HUES64 (cell line): ENCODE data around the gene SF3B3.

Experiments
- H3K27ac ChIP-seq: 2 replicates; pipeline ENCODE4 v1.7.0; 2013; ENCODE audit warnings: low read depth, low read length, inconsistent platforms
- H3K27me3 ChIP-seq: 2 replicates; pipeline ENCODE4 v1.6.1; 2013; ENCODE audit warnings: mild to moderate bottlenecking, low read length; ENCODE audit not compliant: insufficient read depth
- H3K36me3 ChIP-seq: 2 replicates; pipeline ENCODE4 v1.6.1; 2013; ENCODE audit warnings: mild to moderate bottlenecking, low read length; ENCODE audit not compliant: insufficient read depth
- H3K4me1 ChIP-seq: 2 replicates; pipeline ENCODE4 v1.6.1; 2013; ENCODE audit warnings: mild to moderate bottlenecking, low read length, moderate library complexity; ENCODE audit not compliant: insufficient read depth
- H3K4me3 ChIP-seq: 2 replicates; pipeline ENCODE4 v1.5.1; 2013; ENCODE audit warnings: mild to moderate bottlenecking, low read length, moderate library complexity
- H3K9ac ChIP-seq: 2 replicates; pipeline ENCODE4 v1.6.1; 2013; ENCODE audit warnings: mild to moderate bottlenecking, low read depth, low read length
- H3K9me3 ChIP-seq: 2 replicates; pipeline ENCODE4 v1.6.1; 2013; ENCODE audit warnings: low read depth, low read length; ENCODE audit not compliant: insufficient read depth
- WGBS: fragments of 150-250, 120-280 bp; methylation state at CpG from one replicate; pipeline ENCODE4 v1.1.7; 2013; ENCODE audit warnings: missing lambda C conversion rate; 5-methylcytosine and 5-hydroxymethylcytosine counted together

SF3B3 gene

GRCh38 chr16:70483426-70483825 lies 40.2 kb upstream of the SF3B3 start:
- WGBS = 83% methylated on average over 5 of the region's 5 CpGs
- Histone ChIP-seq H3K27ac (no peak overlapping the region), H3K4me1 (peaks cover 3% of the 10 kb centered on the region; the same call in 1 of the 2 replicates), H3K9ac (no peak overlapping the region), H3K4me3 (no peak overlapping the region), H3K36me3 (peaks cover 49% of the 10 kb centered on the region), H3K27me3 (no peaks in the 10 kb centered on the region), H3K9me3 (no peaks in the 10 kb centered on the region)

DNA sequence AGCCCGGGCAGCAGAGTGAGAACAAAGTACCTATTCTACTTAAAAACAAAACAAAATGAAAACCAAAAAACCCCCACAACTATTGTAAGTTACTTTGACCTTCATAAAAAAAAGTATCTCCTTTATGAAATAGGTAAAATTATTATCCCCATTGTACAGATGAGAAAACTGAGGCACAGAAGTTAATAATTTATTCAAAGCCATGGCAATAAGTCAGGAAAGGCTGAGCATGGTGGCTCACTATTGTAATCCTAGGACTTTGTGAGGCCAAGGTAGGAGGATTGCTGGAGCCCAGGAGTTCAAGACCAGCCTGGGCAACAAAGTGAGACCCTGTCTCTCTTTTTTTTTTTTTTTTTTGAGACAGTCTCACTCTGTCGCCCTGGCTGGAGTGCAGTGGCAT lies 38.7 kb upstream of the SF3B3 start:
- Histone ChIP-seq H3K9me3 (no peaks in the 10 kb centered on the region), H3K36me3 (peaks cover 41% of the 10 kb centered on the region), H3K4me3 (no peak overlapping the region), H3K4me1 (no peaks in the 10 kb centered on the region), H3K27ac (no peak overlapping the region), H3K9ac (no peak overlapping the region), H3K27me3 (no peaks in the 10 kb centered on the region)
- WGBS = 100% methylated on average over 2 of the region's 2 CpGs

DNA sequence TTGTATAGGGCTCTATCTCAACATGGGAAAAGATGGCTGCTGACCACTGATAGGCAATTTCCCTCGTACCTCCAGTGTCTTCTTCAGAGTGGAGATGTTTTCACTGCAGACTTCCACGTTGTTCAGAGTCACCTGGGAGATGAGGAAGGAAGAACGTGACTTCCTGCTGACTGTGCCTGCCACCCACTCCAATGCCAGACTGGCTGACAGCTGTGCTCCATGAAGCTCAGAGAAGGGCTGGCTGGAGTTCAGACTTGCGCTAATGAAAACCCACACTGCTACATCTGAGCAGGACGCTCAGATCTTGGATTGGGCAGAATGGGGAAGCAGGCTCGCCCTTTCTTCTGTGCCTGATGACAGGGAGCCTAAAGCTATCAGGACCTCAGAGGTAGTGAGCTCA lies 33.4 kb upstream of the SF3B3 start:
- Histone ChIP-seq H3K4me3 (no peak overlapping the region), H3K27ac (no peak overlapping the region), H3K9me3 (no peaks in the 10 kb centered on the region), H3K4me1 (no peaks in the 10 kb centered on the region), H3K9ac (no peak overlapping the region), H3K36me3 (peaks cover 30% of the 10 kb centered on the region), H3K27me3 (no peaks in the 10 kb centered on the region)
- 95% methylated on average over 6 of the region's 6 CpGs for WGBS

DNA sequence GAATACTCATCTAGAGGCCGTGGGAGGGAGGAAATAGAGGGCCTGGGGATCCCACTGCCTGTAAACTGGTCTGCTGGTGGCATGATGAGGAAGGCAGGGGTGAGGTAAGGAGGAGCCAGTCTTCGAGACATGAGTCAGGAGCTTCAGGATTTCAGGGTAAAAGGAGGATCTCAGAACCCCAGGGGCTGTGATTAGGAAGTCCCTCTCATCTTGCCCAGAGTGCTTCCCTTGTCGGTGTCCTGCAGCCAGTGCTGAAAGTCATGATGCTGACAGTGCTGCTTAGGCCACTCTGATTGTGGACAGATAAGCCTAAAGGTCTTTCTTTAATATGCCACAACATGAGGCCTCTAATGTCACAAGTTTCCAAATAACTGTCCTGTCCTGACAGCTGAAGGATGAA lies 29.8 kb upstream of the SF3B3 start:
- H3K4me1 ChIP-seq = no peaks in the 10 kb centered on the region
- no peaks in the 10 kb centered on the region for H3K9me3 ChIP-seq
- H3K9ac ChIP-seq = no peak overlapping the region
- H3K27me3 ChIP-seq = no peaks in the 10 kb centered on the region
- H3K4me3 ChIP-seq = no peak overlapping the region
- no peak overlapping the region for H3K27ac ChIP-seq
- WGBS = 87% methylated on average over 3 of the region's 3 CpGs
- peaks cover 56% of the 10 kb centered on the region for H3K36me3 ChIP-seq

GRCh38 chr16:70494202-70494770 lies 29.3 kb upstream of the SF3B3 start:
- no peak overlapping the region for H3K9ac ChIP-seq
- 85% methylated on average over 5 of the region's 5 CpGs for WGBS
- no peaks in the 10 kb centered on the region for H3K9me3 ChIP-seq
- H3K4me3 ChIP-seq = no peak overlapping the region
- H3K4me1 ChIP-seq = no peaks in the 10 kb centered on the region
- peaks cover 56% of the 10 kb centered on the region for H3K36me3 ChIP-seq
- H3K27ac ChIP-seq = no peak overlapping the region
- H3K27me3 ChIP-seq = no peaks in the 10 kb centered on the region

GRCh38 chr16:70494777-70495176 lies 28.8 kb upstream of the SF3B3 start:
- Histone ChIP-seq H3K4me3 (no peak overlapping the region), H3K36me3 (peaks cover 56% of the 10 kb centered on the region)
- 99% methylated on average over 2 of the region's 2 CpGs for WGBS

GRCh38 chr16:70495425-70496182 lies 28.0 kb upstream of the SF3B3 start:
- WGBS = 96% methylated on average over 9 of the region's 9 CpGs
- H3K36me3 ChIP-seq = peaks cover 49% of the 10 kb centered on the region
- no peaks in the 10 kb centered on the region for H3K27me3 ChIP-seq

More at GRCh38 chr16:70494777-70495176, 28.8 kb upstream of the SF3B3 start:
- Histone ChIP-seq H3K9me3 (no peaks in the 10 kb centered on the region), H3K4me1 (no peaks in the 10 kb centered on the region), H3K27me3 (no peaks in the 10 kb centered on the region), H3K9ac (no peak overlapping the region), H3K27ac (no peak overlapping the region)

DNA sequence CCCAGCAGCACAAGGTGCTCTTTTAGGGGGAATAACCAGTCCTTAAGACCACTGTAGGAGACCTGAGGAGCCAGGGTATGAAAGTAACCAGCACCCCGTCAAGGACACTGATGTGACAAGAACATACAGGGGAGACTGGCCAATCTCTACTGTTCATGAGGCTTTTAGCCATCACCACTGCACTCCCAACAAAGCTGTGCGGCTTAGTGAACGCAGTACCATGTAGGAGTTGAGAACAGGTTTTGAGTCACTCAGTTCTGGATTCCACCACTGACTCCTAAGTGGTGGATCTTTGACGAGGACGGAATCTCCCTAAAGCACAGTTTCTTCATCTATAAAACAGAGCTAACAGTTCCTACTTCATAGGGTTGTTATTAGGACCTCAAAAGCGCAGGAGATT lies 27.1 kb upstream of the SF3B3 start:
- H3K27me3 ChIP-seq = no peaks in the 10 kb centered on the region
- no peaks in the 10 kb centered on the region for H3K9me3 ChIP-seq
- WGBS = 98% methylated on average over 6 of the region's 6 CpGs
- no peaks in the 10 kb centered on the region for H3K4me1 ChIP-seq
- no peak overlapping the region for H3K4me3 ChIP-seq
- peaks cover 49% of the 10 kb centered on the region for H3K36me3 ChIP-seq
- H3K9ac ChIP-seq = no peak overlapping the region
- H3K27ac ChIP-seq = no peak overlapping the region

More at GRCh38 chr16:70495425-70496182, 28.0 kb upstream of the SF3B3 start:
- Histone ChIP-seq H3K4me1 (no peaks in the 10 kb centered on the region), H3K9me3 (no peaks in the 10 kb centered on the region), H3K4me3 (no peak overlapping the region), H3K9ac (no peak overlapping the region), H3K27ac (no peak overlapping the region)

DNA sequence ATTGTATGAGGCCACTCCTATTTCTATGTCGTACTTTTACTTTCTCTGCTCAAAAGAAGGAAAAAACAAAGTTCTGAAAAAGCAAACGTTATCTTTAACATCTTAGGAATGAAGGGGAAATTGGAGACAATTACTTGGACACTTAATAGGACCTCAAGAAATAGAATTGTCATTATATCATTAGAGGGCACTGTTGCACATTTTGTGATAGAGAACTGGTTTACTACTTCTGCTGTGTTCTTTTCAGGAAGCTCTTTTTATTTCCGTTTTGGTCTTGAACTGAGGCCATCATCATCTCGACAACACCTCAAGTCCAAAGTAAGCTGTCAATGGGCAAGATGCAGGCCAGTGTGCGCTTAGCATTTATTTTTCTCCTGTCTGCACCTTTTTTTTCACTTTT lies 14.9 kb upstream of the SF3B3 start:
- WGBS = 98% methylated on average over 5 of the region's 5 CpGs
- no peak overlapping the region for H3K27ac ChIP-seq
- no peaks in the 10 kb centered on the region for H3K27me3 ChIP-seq
- no peaks in the 10 kb centered on the region for H3K9me3 ChIP-seq
- no peaks in the 10 kb centered on the region for H3K4me1 ChIP-seq
- peaks cover 70% of the 10 kb centered on the region for H3K36me3 ChIP-seq
- H3K9ac ChIP-seq = no peak overlapping the region
- no peak overlapping the region for H3K4me3 ChIP-seq

DNA sequence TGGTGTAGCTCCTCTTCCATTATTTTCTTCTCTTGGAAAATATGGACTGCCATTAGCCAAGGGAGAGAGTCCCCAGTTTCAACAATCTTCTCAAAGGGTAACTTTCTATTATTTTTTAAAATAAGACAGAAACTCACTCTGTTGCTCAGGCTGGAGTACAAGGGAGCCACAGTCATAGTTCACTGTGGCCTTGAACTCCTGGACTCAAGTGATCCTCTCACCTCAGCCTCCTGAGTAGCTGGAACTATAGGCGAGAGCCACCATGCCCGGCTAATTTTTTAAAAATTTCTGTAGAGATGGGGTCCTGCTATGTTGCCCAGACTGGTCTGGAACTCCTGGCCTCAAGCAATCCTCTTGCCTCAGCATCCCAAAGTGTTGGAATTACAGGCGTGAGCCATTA lies 13.4 kb upstream of the SF3B3 start:
- WGBS = 97% methylated on average over 3 of the region's 3 CpGs
- Histone ChIP-seq H3K9me3 (no peaks in the 10 kb centered on the region), H3K36me3 (peaks cover 76% of the 10 kb centered on the region), H3K27me3 (no peaks in the 10 kb centered on the region), H3K4me3 (no peak overlapping the region), H3K4me1 (no peaks in the 10 kb centered on the region), H3K9ac (no peak overlapping the region), H3K27ac (no peak overlapping the region)

- WGBS = 94% methylated on average over 1 of the region's 1 CpG
- Histone ChIP-seq H3K27me3 (no peaks in the 10 kb centered on the region), H3K9me3 (no peaks in the 10 kb centered on the region), H3K4me3 (no peak overlapping the region), H3K27ac (no peak overlapping the region), H3K4me1 (no peaks in the 10 kb centered on the region), H3K9ac (no peak overlapping the region), H3K36me3 (peaks cover 87% of the 10 kb centered on the region)
Observed at GRCh38 chr16:70511833-70512232, 11.8 kb upstream of the SF3B3 start.
